Measurements from ENCODE around the gene NRXN2.

The NRXN2 gene

DNA sequence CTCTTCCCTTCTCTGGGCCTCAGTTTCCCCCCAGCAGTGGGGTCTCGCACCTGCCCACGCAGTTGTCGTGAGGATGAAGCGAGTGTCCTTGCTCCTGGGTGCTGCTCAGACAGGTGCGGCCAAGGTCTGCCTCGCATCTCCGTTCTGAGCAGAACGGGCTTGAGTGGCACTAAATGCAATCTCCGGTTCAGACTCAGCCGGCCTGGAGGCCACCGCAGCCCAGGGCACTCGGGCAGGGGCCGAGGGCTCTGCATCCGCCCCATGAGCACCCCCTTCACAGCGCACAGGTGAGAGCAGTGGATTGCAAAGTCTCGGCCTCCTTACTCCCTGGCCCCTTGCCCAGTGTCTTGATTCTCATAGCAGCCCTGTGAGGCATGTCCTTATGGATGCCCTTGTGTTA, 162.1 kb downstream of the NRXN2 start:
- no peak for DNase-seq

DNA sequence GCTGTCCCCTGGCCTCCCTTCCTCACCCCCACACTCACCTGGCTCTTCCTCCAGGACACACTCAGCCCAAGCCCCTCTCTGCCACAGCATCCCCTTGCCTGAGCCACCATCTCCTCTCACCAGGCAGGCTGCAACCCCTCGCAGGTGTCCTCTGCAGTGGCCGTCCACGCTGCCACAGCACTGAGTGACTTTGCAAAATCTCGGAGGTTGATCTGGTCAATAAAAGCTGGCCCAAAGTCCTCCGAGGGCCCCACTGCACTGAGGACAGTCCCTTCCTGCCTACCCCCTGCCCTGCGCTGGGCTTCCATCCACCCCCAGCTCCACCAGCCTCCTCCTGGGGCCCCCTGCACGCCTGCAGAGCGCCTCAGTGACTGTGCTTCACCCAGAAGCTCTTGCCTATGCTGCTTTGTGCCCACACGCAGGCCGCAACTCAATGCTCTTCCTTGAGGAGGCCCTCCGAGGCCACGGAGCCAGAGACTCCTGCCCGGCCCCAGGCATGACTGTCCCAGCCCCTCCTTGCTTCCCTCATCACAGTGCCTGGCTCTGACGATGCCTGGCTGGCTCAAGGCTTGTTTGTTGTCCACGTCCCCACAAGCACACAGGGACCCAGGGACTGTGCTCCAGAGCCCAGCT, 162.7 kb downstream of the NRXN2 start:
- DNase-seq: no peak

DNA sequence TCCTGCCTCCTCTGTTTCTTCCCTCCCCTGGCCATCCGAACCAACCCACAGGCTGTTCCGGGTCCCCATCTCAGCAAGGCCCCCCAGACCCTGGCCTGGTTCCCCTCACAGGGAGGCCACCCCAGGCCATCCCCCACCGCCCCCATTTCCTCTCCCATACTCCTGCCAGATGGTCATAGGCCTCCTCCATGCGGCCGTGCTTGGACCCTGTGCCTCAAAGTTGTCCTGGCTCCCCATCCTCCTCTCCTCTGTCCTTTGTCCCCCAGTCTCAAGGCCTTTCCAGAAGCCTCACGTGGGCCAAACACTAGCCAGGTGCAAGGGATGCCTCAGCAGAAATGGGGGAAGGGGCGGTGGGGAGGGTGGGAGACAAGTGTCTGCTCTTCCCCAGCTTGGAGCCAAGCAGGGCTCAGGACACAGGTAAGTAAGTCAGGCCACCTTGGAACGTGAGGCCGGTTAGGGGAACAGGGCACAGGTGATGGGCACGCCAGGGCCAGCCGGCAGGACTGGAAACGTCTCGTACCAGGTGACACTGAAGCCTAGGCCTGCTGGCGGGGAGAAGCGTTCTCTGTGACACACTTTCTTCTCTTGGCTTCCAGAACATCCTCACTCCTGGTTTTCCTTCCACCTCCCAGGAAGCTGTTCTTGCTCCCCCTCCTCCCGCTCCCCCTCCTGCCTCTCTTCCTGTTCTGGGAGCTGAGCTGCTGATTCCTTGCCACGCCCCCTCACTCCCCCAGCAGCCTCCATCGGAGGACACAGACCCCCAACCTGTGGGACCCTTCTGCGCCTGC, 163.5 kb downstream of the NRXN2 start:
- DNase-seq: no peak

DNA sequence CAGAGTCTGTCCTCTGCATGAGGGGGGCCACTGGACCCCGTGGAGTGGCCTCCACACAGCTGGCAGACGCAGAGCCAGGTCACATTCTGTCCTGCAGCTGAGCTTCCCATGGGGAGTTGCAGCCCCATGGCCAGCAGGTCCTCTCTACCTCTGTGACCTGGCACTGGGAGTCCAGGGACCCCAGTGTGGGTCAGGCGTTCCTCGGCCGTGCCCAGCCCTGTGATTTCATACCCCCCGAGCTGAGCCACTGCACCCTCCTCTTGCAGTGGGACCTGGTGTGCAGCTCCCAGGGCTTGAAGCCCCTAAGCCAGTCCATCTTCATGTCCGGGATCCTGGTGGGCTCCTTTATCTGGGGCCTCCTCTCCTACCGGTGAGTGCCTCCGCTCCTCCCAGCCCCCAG, 164.1 kb downstream of the NRXN2 start:
- DNase-seq: no peak

DNA sequence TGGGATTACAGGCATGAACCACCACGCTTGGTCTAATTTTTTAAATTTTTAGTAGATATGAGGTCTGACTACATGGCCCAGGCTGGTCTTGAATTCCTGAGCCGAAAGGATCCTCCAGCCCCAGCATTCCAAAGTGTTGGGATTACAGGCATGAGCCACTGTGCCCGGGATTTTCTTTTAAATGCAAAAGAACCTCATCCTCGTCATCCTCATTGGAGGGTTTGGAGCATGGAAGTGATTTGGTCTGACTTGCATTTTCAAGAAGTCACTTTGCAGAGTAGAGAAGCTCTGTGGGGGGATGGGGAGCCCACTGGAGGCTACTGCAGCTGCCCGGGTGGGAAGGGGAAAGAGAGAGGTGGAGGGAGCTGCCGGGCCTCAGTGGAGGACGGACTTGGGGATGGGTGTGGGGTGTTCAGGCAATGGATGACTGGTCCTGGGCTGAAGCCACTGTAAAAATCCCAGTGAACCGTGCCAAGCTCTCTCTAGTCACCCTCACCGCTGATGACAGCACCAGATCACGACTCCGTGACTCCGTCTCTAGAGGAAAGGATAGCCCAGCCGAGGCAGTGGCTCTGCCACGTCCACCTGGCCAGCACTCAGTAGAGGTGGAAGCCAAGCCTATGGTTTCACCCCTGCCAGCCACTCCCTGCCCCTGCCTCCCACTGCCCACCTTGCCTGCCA, 164.8 kb downstream of the NRXN2 start:
- no peak for DNase-seq

DNA sequence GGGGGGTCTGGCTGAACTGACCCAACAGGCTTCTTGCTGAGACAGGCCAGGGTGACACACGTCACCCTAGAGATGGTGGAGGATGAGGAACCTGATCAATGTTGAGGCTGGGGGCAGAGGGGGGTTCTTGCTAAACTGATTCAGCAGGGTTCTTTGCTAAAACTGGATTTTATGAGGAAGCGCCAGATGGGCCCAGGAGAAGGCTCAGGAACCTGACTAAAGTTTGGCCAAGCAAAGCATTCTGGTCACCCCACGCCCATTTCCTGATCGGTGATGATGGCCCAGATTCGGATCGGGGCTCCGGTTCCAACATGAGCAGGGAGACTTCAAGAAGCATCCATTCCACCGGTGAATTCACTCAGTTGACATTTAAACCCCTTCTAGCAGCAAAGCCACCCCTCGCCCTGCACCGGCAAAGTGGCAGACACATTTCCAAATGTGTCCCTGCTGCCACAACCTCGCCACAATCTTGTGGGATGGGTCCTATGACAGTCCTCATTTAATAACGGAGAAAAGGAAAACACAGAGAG, 166.2 kb downstream of the NRXN2 start:
- DNase-seq: no peak
